KOPT-K1 (cell line): ENCODE results near the gene FAM234B.

Experiments used
- H3K27ac ChIP-seq: fragments of 200-600 bp; sonication (generic); 2 replicates; pipeline ENCODE4 v1.5.1; 2016; ENCODE audit warnings: antibody characterized with exemption, mild to moderate bottlenecking, low read depth, low read length; ENCODE audit not compliant: poor library complexity, severe bottlenecking
- H3K36me3 ChIP-seq: fragments of 200-600 bp; sonication (generic); 2 replicates; pipeline ENCODE4 v1.5.1; 2017; ENCODE audit warnings: antibody characterized with exemption, mild to moderate bottlenecking, low read length, moderate library complexity; ENCODE audit not compliant: insufficient read depth
- H3K9me3 ChIP-seq: fragments of 200-600 bp; sonication (generic); 2 replicates; pipeline ENCODE4 v1.5.1; 2017; ENCODE audit warnings: antibody characterized with exemption, low read length, mild to moderate bottlenecking; ENCODE audit not compliant: insufficient read depth, poor library complexity, severe bottlenecking

FAM234B gene

GRCh38 chr12:13044002-13044905, at the start of gene FAM234B:
FAM234B (plus strand) TSS chr12:13044381; CDS start chr12:13044404, 23 bp downstream.
- Histone ChIP-seq H3K9me3 (no peaks in the 10 kb centered on the region), H3K36me3 (no peaks in the 10 kb centered on the region), H3K27ac (no peak within 1 kb of the TSS)

GRCh38 chr12:12995088-12995487, 49.1 kb upstream of the FAM234B start:
- H3K27ac ChIP-seq: no peak overlapping the region
- no peaks in the 10 kb centered on the region for H3K36me3 ChIP-seq
- H3K9me3 ChIP-seq: no peaks in the 10 kb centered on the region

- no peaks in the 10 kb centered on the region for H3K36me3 ChIP-seq
- no peaks in the 10 kb centered on the region for H3K9me3 ChIP-seq
- no peak overlapping the region for H3K27ac ChIP-seq
Observed at GRCh38 chr12:12996209-12996608, 48.0 kb upstream of the FAM234B start.

- no peak overlapping the region for H3K27ac ChIP-seq
- H3K9me3 ChIP-seq: no peaks in the 10 kb centered on the region
- H3K36me3 ChIP-seq: no peaks in the 10 kb centered on the region
Observed at GRCh38 chr12:12997156-12997555, 47.0 kb upstream of the FAM234B start.

- no peaks in the 10 kb centered on the region for H3K9me3 ChIP-seq
- H3K36me3 ChIP-seq: no peaks in the 10 kb centered on the region
- no peak overlapping the region for H3K27ac ChIP-seq
Observed at GRCh38 chr12:12997734-12998133, 46.4 kb upstream of the FAM234B start.

GRCh38 chr12:12998248-12998647, 45.9 kb upstream of the FAM234B start:
- H3K27ac ChIP-seq: no peak overlapping the region
- no peaks in the 10 kb centered on the region for H3K36me3 ChIP-seq
- H3K9me3 ChIP-seq: no peaks in the 10 kb centered on the region

- Histone ChIP-seq H3K27ac (no peak overlapping the region), H3K9me3 (no peaks in the 10 kb centered on the region), H3K36me3 (no peaks in the 10 kb centered on the region)
Observed at GRCh38 chr12:12999271-12999958, 44.8 kb upstream of the FAM234B start.

GRCh38 chr12:12999959-13000615, 44.1 kb upstream of the FAM234B start, which contains the start of gene HEBP1:
HEBP1 (minus strand) TSS chr12:13000265; CDS start chr12:13000114, 151 bp downstream.
- H3K27ac ChIP-seq: no peak within 1 kb of the TSS
- H3K36me3 ChIP-seq: no peaks in the 10 kb centered on the region
- H3K9me3 ChIP-seq: no peaks in the 10 kb centered on the region

GRCh38 chr12:13000616-13000924, 43.6 kb upstream of the FAM234B start:
- Histone ChIP-seq H3K9me3 (no peaks in the 10 kb centered on the region), H3K27ac (no peak overlapping the region), H3K36me3 (no peaks in the 10 kb centered on the region)

- no peaks in the 10 kb centered on the region for H3K9me3 ChIP-seq
- H3K27ac ChIP-seq: no peak overlapping the region
- H3K36me3 ChIP-seq: no peaks in the 10 kb centered on the region
Observed at GRCh38 chr12:13000925-13001774, 43.0 kb upstream of the FAM234B start.

GRCh38 chr12:13001775-13002040, 42.5 kb upstream of the FAM234B start:
- no peak overlapping the region for H3K27ac ChIP-seq
- H3K36me3 ChIP-seq: no peaks in the 10 kb centered on the region

GRCh38 chr12:13002301-13003097, 41.7 kb upstream of the FAM234B start:
- H3K9me3 ChIP-seq: no peaks in the 10 kb centered on the region
- no peaks in the 10 kb centered on the region for H3K36me3 ChIP-seq
- H3K27ac ChIP-seq: no peak overlapping the region

More at GRCh38 chr12:13001775-13002040, 42.5 kb upstream of the FAM234B start:
- no peaks in the 10 kb centered on the region for H3K9me3 ChIP-seq

GRCh38 chr12:13004361-13004760, 39.8 kb upstream of the FAM234B start:
- no peaks in the 10 kb centered on the region for H3K36me3 ChIP-seq
- H3K27ac ChIP-seq: no peak overlapping the region
- no peaks in the 10 kb centered on the region for H3K9me3 ChIP-seq

GRCh38 chr12:13004986-13005385, 39.2 kb upstream of the FAM234B start:
- H3K36me3 ChIP-seq: no peaks in the 10 kb centered on the region
- H3K27ac ChIP-seq: no peak overlapping the region
- no peaks in the 10 kb centered on the region for H3K9me3 ChIP-seq
